ENCODE results near the gene ZIC4. TPM values are rescaled to one million over a fixed set of nuclear protein-coding genes. Genes with fewer than 3 reads are reported as not detected.

Gene ZIC4
- total and polyA plus RNA-seq, 5 experiments from 2014 or later = not detected

- H3K9me3 Mint-ChIP-seq = peaks cover 0 to 39% (median 12%) of the 10 kb centered on the region in 9 donors
- peaks cover 3 to 7% (median 5%) of the 10 kb centered on the region in 4 donors for H3K4me1 Mint-ChIP-seq
- H3K27ac Mint-ChIP-seq = peak overlapping the region in 1 of 10 donors; percentile 10
- H3K27me3 Mint-ChIP-seq = peaks cover 34 to 67% (median 60%) of the 10 kb centered on the region in 5 donors
- POLR2A ChIA-PET = no interaction called here
- H3K36me3 Mint-ChIP-seq = peaks cover 8 to 24% (median 10%) of the 10 kb centered on the region in 3 donors
- H3K4me3 Mint-ChIP-seq = no peak overlapping the region
- ATAC-seq (no peak), DNase-seq (no peak)
Observed at GRCh38 chr3:147422601-147423536, 16.5 kb upstream of the ZIC4 start.

- H3K4me3 Mint-ChIP-seq = no peak overlapping the region
- H3K27ac Mint-ChIP-seq = no peak overlapping the region
- H3K4me1 Mint-ChIP-seq = peaks cover 3 to 7% (median 5%) of the 10 kb centered on the region in 4 donors
- H3K27me3 Mint-ChIP-seq = peaks cover 35 to 73% (median 62%) of the 10 kb centered on the region in 5 donors
- H3K36me3 Mint-ChIP-seq = peaks cover 8 to 28% (median 10%) of the 10 kb centered on the region in 3 donors
- POLR2A ChIA-PET = no interaction called here
- ATAC-seq (no peak), DNase-seq (no peak)
- H3K9me3 Mint-ChIP-seq = peaks cover 0 to 45% (median 13%) of the 10 kb centered on the region in 9 donors
Observed at GRCh38 chr3:147422196-147422595, 15.9 kb upstream of the ZIC4 start.

DNA sequence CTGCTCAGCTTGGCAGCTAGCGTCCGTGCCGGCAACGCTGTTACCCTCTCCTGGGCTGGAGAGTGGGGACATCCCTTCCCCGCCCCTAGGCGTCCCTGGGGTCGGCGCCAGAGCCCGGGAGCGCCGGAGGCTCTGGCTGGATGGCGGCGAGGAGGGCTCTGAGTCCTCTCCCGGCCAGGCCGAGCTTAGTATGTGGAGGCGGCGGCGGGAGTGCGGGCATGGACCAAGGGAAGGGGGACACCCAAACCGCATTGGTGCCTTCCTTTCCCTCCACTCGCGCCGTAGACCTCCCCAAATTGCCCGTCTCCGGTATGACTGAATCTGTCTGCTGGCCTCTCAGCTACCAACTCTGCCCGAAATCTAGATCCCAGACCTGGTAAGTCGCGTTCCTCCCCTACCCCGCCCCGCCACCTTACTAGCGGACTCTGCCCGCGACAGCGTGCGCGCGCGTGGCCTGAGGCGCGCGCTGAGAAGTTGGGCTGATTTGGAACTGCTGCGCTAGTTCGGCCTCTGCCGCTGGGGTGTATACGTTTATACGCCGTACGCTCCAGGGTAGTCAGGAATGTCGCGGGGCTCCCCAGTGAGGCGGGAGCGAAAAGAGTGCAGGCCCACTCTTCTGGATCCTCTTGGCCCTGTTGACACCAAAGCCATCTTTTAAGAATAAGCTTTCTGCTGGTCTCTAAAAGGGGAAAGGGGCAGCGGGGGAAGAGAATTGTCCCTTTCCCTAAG, 15.0 kb upstream of the ZIC4 start:
- POLR2A ChIA-PET = no interaction called here
- Mint-ChIP-seq H3K4me1 (peaks cover 3 to 7% (median 5%) of the 10 kb centered on the region in 4 donors), H3K27ac (no peak overlapping the region), H3K4me3 (no peak overlapping the region), H3K9me3 (peaks cover 0 to 50% (median 13%) of the 10 kb centered on the region in 9 donors), H3K27me3 (peaks cover 35 to 77% (median 67%) of the 10 kb centered on the region in 5 donors), H3K36me3 (peaks cover 8 to 28% (median 10%) of the 10 kb centered on the region in 3 donors)
- no peak for ATAC-seq
- no peak for DNase-seq

DNA sequence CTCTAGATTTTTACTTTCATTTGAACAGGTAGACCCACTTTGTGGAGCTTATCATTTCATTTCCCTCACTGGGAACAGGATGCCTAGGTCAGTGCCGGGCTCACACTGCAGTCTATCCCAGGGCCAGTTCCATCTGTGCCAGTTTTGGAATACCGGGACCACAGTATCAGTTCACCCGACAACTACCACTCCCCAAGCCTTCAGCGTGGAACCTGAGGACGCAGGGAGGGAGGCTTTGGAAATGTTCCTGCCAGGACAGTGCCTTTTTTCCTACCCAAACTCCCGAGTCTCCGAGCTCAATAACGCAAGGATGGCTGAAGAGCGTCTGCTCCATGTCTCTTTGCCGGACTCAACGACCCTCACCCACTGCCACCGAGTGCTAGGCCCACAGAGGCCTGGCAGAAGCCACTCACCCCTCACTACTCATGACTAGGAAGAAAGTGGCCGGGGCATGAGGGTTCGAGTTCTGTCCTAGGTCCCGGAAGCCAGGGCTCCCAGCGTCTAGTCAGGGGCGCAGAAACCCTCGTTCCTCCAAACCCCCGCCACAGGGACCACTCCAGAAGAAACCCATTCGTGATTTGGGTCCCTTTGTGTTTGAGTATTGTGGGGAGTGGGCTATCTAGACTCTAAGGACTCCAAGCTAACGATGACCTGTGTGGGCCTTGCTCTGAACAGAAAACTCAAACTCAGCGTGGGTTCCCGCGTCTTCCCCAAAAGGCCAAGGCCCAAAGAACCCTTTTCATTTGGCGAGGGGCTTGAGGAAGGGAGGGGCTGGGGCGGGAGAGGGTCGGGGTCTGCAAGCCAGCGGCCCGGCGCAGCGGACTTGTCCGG, 14.2 kb upstream of the ZIC4 start:
- Mint-ChIP-seq H3K4me3 (no peak overlapping the region), H3K27ac (peak overlapping the region in 1 of 10 donors; percentile 40), H3K4me1 (peaks cover 3 to 7% (median 5%) of the 10 kb centered on the region in 4 donors), H3K27me3 (peaks cover 39 to 84% (median 72%) of the 10 kb centered on the region in 5 donors), H3K9me3 (peaks cover 0 to 58% (median 13%) of the 10 kb centered on the region in 9 donors), H3K36me3 (peaks cover 10 to 28% (median 11%) of the 10 kb centered on the region in 3 donors)
- ATAC-seq = no peak
- POLR2A ChIA-PET = no interaction called here
- DNase-seq = no peak

- peaks cover 12 to 33% (median 13%) of the 10 kb centered on the region in 3 donors for H3K36me3 Mint-ChIP-seq
- ATAC-seq (no peak), DNase-seq (no peak)
- H3K4me3 Mint-ChIP-seq = peak overlapping the region in 3 of 10 donors; percentile 9 to 49 (median 19)
- peak overlapping the region in 1 of 10 donors; percentile 40 for H3K27ac Mint-ChIP-seq
- POLR2A ChIA-PET = no interaction called here
- H3K9me3 Mint-ChIP-seq = peaks cover 0 to 65% (median 17%) of the 10 kb centered on the region in 9 donors
- peaks cover 3 to 7% (median 5%) of the 10 kb centered on the region in 4 donors for H3K4me1 Mint-ChIP-seq
- H3K27me3 Mint-ChIP-seq = peaks cover 44 to 87% (median 79%) of the 10 kb centered on the region in 5 donors
Observed at GRCh38 chr3:147419781-147420224, 13.5 kb upstream of the ZIC4 start.

DNA sequence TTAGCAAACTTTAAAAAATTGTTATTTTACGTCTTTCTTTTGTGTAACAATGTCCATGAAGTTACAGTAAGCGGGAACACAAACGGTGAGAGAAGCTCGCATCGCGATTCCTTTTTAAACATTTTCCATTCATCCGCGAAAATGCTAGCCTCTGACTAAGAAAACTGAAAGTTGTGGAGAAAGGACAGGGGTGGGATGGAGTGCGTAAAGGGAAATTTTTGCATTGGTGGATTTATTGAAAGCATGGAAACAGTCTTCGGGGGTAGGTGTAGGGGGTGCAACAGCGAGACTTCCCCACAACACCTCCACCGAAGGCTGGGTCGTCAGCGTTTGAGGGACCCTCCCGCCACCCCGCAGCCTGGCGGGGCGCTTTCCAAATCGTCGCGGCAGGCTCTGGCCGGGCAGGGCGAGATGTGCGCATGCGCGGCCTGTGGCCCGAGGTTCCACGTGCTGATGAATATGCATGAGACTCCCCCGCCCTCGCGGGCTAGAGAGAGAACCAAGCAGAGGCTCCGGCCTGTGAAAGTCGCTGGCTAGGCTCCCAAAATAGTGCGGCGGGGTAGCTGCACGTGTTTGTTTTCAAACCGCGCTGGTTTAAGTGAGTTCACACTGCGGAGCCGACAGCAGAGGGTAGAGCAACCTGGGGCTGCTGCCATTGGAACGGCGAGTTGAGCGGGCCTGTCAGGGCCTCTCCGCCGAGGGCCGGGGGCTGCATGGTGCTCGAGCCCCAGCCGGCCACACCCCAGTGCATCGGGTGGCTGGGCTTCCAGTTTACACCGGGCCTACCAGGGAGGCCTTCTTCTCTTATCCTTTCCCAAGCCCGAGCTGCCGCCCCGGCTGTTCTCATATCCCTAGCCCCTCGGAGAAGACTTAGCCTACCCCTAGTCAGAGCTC, 12.7 kb upstream of the ZIC4 start:
- ATAC-seq = no peak
- H3K4me3 Mint-ChIP-seq = peak overlapping the region in 2 of 10 donors; percentile 9 to 49
- peaks cover 4 to 7% (median 6%) of the 10 kb centered on the region in 4 donors for H3K4me1 Mint-ChIP-seq
- H3K36me3 Mint-ChIP-seq = peaks cover 12 to 37% (median 13%) of the 10 kb centered on the region in 3 donors
- POLR2A ChIA-PET = no interaction called here
- H3K27me3 Mint-ChIP-seq = peaks cover 48 to 89% (median 84%) of the 10 kb centered on the region in 5 donors
- DNase-seq = no peak
- peaks cover 0 to 72% (median 20%) of the 10 kb centered on the region in 9 donors for H3K9me3 Mint-ChIP-seq
- no peak overlapping the region for H3K27ac Mint-ChIP-seq

DNA sequence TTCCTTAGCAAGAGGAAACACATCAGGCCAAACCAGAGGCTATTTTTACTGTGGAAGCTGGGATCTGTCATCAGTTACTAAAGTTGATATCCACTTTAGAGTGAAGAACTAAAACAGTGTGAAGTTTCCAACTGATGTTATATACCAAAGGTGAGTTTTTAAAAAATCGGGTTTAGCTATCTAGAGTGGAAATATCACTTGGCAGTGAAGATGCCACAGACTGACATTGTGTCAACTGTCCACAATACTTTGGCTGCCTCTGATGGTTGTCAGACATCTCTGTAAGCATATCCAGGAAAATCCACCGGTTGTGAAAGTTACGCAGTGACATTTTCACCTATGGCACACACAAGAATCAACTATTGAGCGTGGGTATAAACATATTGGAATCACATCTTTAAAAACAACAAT, 12.0 kb upstream of the ZIC4 start:
- Mint-ChIP-seq H3K4me1 (peaks cover 5 to 12% (median 10%) of the 10 kb centered on the region in 4 donors), H3K4me3 (no peak overlapping the region), H3K9me3 (peaks cover 0 to 69% (median 22%) of the 10 kb centered on the region in 9 donors), H3K27me3 (peaks cover 46 to 87% (median 82%) of the 10 kb centered on the region in 5 donors), H3K36me3 (peaks cover 14 to 36% (median 14%) of the 10 kb centered on the region in 3 donors), H3K27ac (no peak overlapping the region)
- ATAC-seq (no peak), DNase-seq (no peak)
- POLR2A ChIA-PET = no interaction called here

DNA sequence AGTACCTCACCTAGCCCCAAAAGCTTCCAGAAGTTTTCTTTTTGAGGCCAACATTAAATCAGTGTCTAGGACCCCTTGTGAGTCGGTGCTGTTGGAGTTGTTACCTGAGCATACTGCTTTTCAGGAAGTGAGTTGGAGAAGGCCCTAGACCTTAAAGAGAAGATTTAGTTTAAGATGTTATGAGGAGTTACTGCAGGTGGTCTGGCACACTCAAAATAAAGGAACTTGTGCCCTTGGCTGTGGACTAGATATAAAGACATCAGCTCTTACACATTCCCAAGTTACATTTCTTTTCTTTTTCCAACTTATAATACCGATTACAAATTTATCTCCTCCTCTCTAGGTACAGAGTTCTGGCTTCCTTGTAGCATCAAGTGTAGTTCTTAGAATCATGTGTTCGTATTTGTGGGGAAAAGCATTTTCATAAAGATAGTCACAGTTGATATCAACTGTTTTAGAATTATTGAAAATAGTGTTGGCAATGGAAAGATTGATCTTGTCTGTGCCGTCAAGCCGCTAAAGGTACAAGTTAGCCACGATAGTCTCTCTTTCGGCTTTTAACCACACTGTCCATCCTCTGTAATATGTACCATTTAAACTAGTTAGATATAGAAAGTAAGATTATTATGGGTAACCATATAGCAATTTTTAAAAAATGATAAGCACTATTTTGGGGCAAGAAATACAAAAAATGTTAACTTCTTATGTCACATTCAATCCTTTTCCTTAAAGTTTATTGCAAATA, 11.4 kb upstream of the ZIC4 start:
- ATAC-seq (no peak), DNase-seq (no peak)
- Mint-ChIP-seq H3K4me1 (peaks cover 8 to 18% (median 14%) of the 10 kb centered on the region in 4 donors), H3K27ac (no peak overlapping the region), H3K4me3 (no peak overlapping the region), H3K36me3 (peaks cover 14 to 38% (median 14%) of the 10 kb centered on the region in 3 donors), H3K27me3 (peaks cover 48 to 87% (median 80%) of the 10 kb centered on the region in 5 donors), H3K9me3 (peaks cover 0 to 69% (median 23%) of the 10 kb centered on the region in 9 donors)
- POLR2A ChIA-PET = no interaction called here

GRCh38 chr3:147416931-147417330, 10.6 kb upstream of the ZIC4 start:
- POLR2A ChIA-PET = no interaction called here
- Mint-ChIP-seq H3K27ac (no peak overlapping the region), H3K4me1 (peaks cover 11 to 23% (median 19%) of the 10 kb centered on the region in 4 donors), H3K36me3 (peaks cover 12 to 34% (median 13%) of the 10 kb centered on the region in 3 donors), H3K27me3 (peaks cover 46 to 86% (median 77%) of the 10 kb centered on the region in 5 donors), H3K9me3 (peaks cover 0 to 62% (median 21%) of the 10 kb centered on the region in 9 donors), H3K4me3 (no peak overlapping the region)
- ATAC-seq (no peak), DNase-seq (no peak)

DNA sequence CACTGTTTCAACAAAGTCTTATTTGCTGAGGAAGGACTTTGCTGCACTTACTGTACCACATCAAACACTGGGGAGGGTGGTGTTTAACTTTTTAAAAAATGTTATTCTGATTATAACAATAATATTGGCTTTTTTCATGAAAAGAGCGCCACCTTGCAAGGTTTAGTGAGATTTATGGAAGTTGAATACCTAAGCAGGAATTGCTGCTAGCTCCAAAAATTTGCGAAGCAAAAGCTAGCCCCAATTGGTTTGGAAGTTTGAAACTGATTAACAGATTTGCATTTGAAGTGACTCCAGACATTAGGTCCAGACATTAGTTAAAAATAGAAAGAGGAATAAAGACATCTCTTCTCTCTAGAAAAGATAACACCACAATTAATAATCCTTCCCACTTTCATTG, 9.5 kb upstream of the ZIC4 start:
- Mint-ChIP-seq H3K27me3 (peaks cover 56 to 91% (median 81%) of the 10 kb centered on the region in 5 donors), H3K36me3 (peaks cover 18 to 44% (median 23%) of the 10 kb centered on the region in 3 donors), H3K4me3 (no peak overlapping the region), H3K9me3 (peaks cover 0 to 69% (median 24%) of the 10 kb centered on the region in 9 donors), H3K27ac (no peak overlapping the region), H3K4me1 (peaks cover 21 to 33% (median 29%) of the 10 kb centered on the region in 4 donors)
- POLR2A ChIA-PET = no interaction called here
- DNase-seq = no peak
- ATAC-seq = no peak

Measured in naive thymus-derived CD8-positive, alpha-beta T cell (primary cell).